ENCODE results near the gene KCNA1.

The KCNA1 gene

DNA sequence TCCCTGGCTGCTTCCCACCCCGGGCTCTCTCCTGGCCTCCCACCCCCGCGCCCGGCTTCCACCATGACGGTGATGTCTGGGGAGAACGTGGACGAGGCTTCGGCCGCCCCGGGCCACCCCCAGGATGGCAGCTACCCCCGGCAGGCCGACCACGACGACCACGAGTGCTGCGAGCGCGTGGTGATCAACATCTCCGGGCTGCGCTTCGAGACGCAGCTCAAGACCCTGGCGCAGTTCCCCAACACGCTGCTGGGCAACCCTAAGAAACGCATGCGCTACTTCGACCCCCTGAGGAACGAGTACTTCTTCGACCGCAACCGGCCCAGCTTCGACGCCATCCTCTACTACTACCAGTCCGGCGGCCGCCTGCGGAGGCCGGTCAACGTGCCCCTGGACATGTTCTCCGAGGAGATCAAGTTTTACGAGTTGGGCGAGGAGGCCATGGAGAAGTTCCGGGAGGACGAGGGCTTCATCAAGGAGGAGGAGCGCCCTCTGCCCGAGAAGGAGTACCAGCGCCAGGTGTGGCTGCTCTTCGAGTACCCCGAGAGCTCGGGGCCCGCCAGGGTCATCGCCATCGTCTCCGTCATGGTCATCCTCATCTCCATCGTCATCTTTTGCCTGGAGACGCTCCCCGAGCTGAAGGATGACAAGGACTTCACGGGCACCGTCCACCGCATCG lies 1.8 kb downstream of the KCNA1 start:
- no peak for DNase-seq

DNA sequence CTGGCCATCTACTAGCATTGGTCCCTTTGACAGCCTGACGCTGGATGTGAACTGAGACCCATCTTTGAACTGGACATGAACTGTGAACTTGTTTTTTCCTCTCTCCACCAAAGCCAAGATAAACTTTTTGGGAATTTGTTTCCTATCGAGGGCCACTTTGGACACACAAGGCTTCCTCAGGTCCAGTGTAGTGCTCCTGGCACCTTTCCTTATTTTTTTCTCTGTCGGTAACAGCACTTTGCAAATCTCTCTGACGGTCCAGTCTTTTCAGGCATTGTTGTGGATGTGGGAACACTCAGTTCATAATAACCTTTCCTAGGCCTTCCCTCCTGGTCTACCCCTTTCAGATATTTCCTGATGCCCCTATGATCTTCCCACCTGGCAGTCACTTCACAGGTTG lies 5.0 kb downstream of the KCNA1 start:
- no peak for DNase-seq

DNA sequence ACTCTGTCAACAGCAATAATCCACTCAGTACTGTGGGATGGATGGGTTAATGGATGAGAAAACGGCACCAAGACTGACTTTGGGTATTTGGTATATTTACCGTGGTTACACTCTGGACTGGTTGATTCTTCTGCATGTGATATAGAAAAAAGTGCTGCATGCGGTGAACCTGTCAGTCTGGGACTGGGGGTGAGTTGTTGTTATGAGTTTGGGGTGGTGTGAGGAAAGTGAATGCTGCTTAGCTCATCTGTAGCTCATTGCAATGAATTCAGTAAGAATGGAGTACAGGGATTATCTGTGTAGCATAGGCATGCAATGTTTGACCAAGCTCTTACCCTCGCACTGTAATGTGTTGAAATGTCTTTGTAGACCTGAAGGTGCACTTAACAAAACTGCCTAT lies 6.0 kb downstream of the KCNA1 start:
- DNase-seq: no peak

DNA sequence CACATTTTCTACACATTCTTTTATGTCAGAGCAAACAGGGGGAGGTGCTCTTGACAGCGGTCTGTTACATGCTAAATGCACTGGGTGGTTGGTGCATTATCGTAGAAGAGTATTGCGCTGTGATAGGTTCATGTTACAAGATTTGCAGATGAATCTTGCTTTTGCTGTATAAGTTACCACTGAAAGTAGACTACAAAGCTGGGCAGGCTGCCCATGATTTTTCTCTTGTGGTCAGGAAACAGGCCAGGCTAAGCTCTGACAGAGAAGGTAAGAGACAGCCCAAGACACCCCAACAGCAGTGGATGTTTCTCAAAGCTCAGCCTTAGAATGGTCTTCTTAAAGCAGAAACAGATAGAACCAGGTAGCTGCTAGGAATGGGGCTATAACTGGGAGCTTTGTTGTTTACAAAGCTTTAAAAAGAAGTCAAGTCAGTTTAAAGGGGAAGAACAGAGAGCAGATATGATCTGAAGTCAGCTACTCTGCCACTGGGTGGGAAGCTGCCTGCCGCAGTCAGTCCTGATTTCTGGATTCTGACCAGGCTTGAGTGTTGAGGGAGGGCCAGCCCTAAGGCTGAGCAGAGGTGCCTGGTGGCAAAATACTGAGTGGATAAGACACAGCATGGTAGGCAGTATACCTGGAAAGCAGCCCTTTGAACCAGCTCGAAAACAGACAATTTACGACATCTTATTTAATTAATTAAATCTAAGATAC lies 9.4 kb downstream of the KCNA1 start:
- DNase-seq: no peak

DNA sequence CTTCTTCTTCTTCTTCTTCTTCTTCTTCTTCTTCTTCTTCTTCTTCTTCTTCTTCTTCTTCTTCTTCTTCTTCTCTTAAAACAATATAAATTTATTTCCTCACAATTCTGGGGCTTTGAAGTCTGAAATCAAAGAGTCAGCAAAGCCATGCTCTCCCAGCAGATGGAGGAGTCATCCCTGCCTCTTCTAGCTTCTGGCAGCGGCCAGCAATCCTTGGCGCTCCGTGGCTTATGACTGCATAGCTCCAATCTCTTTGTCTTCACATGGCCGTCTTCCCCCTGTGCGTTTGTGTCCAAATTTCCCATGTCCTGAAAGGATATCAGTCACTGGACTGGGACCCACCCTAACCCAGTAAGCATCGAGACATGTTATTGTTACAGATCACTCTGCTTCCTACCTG lies 22.9 kb downstream of the KCNA1 start:
- no peak for DNase-seq

DNA sequence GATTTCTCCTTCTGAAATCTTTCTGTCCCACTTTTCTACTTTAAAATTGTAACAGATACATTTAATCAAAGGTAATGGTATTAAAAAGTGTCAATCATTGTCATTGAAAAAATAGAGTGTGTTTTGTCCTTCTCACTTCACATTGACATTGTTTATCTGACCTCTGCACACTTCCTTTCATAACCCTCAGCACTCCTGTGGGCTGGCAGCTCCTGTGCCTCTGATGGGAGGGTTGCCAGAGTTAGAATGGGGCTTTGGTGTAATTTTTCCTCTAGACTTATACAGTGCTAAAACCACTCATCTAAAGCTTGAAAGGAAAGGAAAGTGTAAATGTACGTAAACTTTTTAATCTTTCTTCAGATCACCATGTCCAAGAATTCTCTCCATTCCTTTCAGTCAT lies 23.7 kb downstream of the KCNA1 start:
- no peak for DNase-seq

DNA sequence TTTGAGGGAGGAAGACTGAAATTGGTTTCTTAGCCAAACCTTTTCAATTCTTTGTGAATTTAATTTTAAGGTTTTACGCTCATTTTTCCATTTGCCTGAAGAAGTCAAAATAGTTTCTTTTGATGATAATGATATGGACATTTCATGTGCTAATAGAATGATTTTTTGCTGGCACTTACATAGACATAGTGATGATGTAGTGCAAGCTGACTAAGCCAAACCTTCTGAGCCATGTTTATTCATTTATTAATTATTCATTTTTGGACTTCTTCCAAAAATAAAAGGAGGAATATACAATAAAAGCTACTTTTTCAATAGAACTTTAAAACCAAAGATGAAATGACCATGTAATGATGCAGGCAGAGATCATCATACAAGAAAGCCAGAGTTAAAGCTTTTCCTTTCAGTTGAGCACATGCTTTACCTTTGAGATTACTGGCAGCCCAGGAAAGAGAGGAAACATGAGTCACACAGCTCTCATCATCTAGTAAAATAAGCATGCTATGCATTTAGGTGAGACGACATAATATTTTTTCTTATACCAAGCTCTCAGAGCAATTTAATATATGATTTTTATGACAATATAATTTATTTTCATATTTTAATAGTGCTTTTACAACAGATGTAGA lies 24.8 kb downstream of the KCNA1 start:
- DNase-seq: peak; percentile 44

DNA sequence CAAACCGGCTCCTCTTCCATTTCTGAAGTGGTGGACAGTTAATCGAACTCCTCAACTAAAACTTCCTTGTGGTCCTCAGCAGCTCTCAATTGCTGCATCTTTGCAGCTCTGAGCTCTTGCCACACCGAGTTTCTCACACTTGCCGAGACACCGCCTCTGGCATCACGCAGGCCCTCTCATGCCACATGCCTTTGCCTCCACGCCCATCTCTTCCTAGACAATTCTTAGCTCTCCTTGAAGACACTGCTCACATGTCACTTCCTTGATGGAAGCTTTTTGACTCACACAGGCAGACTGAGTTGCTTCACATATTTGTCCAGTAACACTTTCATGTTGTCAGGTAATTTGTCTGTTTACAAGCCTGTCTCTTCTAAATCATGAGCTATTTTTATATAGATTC lies 29.2 kb downstream of the KCNA1 start:
- no peak for DNase-seq

DNA sequence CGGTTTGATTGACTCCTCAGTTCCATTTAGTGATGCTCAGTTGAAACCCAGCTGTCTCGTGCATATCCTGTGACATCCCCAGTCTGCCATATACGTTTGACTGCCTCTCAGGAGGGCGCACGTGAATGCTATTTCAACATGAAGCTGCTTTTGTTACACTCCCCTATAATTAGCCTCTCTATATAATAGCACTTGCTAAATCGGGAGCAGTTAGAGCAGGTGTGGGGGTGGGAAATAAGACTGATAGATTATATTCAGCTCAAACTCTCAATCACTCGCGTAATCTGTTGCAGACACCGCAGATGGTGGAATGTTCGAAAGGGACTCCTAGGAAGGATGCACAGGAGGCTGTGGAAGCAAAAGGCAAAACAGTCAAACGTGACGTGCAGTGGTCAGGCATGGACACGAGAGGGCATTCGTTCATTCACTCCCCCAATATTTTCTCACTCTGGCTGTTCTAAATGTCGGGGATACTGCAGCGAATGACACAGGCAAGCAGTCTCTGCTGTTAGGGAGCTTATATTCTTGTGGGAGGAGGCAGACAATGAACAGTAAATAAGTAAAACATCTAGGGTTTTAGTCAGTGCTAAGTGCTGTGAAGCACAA lies 29.8 kb downstream of the KCNA1 start:
- DNase-seq: peak; percentile 97

DNA sequence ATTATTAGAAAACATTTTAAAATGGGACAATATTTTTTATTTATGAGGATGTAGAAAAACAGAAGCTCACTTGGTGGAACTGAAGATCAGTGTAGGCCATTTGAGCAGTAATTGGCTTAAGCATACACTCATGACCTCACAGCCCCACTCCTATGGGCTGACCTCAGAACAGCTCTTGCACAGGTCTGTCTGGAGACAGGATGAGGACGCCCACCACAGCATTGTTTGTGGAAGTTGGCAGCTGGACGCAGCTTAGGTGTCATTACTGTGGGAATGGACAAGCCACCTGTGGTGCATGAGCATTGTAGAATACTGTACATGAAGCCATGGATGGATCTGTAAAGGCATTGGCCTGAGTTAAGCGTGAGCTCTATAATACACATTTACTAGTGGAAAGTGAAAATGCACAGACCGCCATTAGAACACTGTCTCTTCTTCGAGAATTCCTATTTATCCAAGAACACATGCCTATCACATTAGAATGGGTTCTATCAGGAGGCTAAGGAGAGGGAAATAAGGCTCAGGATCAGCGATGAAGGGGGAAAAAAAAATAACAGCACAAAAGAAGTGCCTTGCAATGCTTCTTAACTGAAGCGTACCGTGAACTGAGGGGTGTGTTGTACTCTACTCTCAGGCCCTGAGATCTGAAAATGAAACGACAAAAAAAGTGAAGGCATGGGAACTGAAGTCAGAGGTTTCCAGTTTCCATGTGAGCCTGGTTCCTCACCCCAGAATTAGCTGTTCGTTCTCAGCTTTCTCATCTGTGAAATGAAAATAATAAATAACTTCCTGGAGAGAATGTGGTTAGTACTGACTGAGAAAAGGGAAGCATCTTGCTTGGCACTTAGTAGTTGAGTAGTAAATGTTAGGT lies 33.6 kb downstream of the KCNA1 start:
- DNase-seq: no peak

DNA sequence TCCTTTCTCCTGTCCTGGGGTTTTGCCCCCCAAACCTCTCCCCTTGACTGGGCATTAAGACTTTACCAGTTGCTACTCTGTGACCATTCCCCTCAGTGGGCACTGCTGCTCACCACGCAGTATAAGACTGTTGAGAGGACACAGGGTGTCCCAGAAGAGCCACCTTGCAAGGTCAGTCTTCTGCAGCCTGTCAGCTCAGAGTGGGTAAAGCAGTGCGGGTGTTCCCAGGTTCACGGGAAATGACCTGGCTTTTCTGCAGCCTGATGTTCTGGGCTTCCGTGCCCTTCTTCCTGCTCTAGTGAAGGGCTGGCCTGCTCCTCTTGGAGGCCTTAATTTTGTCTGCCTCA lies 34.2 kb downstream of the KCNA1 start:
- DNase-seq: no peak

DNA sequence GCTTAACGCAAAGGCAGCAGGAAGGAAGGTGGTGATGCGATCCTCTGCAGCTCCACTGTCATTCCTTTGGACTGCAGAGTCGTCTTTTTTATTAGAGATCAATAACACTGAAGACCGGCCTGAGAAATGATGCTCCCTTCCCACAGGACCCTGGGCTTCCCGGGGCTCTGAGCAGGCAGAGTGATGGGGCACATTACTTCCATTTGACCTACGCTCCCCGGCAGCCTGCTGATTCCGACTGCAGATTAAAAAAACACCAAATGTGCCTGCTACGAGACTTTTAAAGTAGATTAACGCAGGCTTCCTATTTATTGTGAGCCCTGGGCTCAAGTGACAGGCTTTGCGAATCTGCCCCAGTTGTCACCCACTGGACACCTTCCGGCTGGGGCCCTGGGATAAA lies 37.5 kb downstream of the KCNA1 start:
- no peak for DNase-seq

DNA sequence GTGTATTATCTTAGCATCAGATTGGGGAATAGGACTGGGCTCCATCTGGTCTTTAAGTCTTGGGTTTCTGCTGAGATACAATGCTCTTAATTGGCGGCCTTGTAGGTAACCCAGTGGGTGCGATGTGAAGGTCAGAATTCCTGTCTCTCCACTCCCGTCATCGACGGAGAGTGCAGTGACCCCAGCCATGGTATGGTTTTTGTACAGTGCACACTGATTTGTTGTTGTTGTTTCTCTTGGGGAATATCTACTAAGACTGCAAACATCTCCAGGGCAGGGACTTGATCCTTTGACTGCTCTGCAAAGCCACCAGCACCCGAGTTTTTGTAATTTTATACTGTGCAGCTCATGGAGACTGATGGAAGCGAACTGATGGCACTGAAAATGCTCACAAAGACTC lies 41.4 kb downstream of the KCNA1 start:
- DNase-seq: no peak

DNA sequence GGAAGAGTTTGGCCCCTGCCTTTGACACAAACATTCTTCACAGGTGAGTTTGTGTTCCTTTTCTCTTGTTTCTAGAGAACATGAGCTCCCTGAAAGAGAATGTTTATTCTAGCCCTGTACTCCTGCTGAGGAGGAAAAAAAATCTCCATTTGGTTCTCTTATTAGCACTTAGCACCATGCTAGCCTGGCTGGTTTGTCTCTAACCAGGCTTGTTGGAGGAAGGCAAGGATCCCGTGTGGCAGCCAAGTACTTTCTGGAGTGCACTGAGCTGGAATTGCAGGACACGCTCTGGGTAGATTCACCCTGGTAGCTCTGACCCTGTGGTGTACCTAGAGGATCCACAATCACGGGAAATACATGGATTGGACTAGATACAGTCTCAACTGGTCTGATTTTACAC lies 41.9 kb downstream of the KCNA1 start:
- DNase-seq: no peak

DNA sequence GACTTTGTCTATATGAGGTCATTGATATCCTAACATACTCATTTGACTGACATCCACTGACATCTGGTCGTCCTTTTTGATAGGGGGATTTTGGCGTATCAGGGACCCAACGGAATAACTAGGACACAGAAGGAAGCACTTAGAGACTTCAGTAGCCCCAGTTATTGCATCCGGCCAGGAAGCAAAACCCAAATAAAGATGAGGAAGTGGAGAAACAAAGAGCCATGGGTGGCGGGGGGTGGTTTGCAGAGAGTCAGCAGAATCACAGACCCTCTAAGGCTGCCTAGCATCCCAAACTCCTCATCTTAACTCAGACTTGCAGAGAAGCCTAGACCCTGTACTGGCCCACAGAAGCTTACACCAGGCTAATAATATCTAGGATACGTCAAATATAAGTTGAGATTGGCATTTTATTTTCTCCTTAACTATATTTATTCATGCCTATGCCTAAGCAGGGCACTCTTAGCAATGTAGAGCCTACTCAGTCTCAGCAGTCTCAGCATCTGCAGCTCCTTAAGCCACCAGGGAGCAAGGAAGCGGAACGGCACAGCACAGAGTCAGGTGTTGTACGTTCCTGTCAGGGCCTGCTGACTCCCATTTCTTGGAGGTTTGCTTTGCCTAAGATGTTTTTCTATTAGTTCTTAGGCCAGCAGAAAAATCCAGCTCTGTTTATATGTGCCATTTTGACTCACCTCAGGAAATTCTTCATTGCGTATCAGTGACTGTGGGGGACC lies 45.1 kb downstream of the KCNA1 start:
- no peak for DNase-seq

DNA sequence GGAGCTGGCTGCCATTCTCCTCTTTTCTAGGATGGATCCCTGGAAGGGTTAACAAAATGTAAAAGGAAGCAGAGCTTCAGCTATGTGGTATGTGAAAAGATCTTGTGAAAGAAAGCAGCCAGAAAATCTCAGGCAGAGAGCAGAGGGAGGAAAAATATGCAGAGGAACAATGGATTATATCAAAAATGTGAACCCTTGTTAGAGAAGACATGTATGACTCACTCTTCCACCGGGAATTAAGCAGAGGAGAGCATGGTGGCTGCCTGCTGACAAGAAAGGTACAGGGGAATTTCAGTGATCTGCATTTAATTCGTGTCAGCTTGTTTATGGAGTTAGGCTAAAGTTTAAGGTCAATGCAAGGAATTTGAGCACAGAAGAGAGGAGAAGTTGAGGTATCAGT lies 46.3 kb downstream of the KCNA1 start:
- no peak for DNase-seq

DNA sequence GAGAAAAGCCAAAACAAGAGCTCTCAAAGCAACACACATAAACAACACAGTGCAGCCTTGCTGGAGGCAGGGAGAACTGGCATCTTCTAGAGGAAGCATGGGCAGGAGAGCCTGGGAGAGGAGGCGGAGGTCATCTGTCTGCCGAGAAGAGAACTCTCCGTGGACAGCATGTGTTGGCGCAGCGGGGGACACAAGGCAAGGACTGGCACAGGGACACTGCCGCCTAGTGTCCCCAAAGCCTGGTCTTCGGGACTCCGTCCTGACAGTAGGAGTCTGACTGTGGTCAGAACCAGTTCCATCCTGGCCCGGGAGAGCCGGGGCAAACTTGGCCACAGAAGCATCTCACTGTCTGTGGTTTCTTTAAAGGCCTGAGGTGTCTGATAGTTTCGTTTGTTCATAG lies 47.3 kb downstream of the KCNA1 start:
- no peak for DNase-seq

DNA sequence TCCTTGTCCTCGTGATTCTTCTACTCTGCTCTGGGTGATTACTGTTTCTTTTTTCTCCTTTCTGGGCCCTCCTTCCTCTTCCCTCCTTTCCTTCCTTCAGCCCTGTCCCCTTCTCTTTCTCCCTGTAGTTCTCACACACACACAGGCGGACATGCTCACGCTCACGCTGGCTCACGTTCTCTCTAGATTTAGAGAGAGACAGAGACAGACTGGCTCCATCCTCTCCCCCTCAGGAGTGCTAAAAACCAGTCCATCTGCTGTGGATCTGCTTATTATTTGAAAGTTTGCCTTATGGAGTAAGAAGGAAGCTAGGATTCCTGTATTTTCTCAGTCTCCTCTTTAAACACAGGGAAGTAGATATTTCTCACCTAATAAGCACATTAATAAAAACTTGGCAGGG lies 48.1 kb downstream of the KCNA1 start:
- DNase-seq: no peak

DNA sequence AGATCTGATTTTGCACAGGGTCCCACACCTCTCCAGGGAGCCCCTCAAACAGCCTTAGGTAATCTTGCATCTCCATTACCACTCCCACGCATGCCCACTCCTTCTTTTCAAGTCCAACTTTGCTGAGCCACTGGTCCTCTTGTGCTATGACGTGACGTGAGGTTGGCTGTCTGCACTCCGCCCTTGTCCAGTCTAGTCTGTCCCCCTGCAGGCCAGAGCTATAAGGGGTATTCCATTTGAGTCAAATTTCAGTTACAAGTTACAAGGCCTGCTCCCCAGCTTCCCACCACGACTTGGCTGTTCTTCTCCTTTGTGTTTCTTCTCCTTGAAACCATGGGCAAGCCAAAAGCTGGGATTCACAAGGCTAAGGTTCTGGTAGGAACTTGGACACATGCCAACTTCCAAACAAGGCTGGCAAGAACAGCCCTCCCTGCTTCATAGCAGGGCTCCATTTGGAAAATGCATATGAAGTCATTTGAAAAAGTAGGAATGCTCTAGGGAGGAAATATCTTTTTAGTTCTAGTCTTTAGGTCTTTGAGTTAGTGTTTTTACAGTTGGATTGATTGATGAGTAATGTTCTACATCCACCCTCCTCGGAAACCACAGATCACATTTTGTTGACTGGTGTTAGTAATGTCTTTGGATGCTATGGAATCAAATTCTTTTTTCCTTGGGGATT lies 49.1 kb downstream of the KCNA1 start:
- no peak for DNase-seq

DNA sequence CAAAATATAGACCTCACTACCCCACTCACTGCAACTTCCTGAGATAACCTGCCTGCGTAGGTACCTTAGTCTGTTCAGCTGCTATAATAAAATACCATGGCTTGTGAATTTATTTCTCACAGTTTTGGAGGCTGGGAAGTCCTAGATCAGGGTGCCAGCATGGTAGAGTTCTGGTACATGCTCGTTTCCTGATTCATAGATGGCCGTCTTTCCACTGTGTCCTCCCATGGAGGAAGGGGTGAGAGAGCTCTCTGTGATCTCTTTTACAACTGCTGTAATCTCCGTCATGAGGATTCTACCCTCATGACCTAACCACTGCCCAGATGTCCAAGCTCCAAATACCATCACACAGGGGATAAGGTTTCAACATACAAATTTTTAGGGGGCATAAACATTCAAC lies 49.7 kb downstream of the KCNA1 start:
- DNase-seq: no peak

DNA sequence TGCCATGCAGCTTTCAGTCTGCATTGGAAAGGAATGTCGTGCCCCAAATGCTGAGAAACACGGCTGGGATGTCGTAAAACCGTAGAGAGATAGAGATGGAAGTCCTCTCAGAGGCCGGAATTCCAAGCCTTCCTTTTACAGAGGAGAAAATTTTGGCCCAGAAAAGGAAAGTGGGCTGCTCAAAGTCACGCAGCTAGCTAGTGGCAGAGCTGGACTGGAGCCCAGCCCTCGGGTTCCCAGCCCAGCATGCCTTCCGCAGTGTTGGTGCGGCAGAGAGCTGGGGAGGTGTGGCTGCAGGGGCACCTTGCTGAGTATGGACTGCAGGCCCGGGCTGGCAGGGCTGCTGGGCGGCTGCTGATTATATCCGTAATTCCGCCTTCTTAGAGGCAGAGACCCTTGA lies 50.3 kb downstream of the KCNA1 start:
- DNase-seq: peak; percentile 14

DNA sequence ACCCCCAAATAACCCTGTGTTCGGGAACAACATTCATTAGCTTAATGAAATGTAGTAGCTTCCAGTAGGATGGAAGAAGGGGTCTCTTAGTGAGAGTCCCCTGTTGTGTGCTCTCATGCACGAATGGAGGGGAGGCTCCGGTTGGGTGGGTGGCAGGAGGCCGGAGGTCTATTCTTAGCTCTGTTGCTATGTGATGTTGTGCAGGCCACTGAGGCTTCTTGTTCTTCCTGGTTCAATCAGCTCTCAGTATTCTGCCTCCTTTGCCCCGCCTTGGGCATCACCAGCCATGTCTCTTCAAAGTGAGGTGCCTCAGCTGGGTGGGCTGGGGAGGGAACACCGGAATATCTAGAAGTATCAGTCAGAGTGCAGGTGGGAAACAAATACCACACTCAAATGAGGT lies 50.8 kb downstream of the KCNA1 start:
- no peak for DNase-seq
